ENCODE data around the gene C8G.

The C8G gene

DNA sequence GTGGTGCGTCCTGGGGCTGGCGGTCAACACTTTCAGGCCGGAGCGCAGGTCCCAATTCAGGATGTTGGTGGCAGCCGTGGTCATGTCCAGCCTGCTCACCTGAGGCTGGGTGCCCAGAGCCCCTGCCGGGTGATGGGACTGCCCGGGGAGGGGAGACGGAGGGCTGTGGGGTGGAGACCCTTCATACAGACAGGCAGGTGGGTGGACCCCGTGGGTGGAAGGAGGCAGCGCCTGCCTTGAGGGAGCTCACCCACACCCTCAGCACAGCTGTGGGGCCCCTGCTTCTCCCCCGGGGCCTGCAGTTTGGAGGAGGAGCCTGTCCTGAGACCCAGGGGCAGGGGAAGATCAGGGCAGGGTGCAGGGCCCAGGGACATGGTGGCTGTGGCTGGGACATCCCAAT is 25.3 kb downstream of the C8G start:
- no peak for DNase-seq

DNA sequence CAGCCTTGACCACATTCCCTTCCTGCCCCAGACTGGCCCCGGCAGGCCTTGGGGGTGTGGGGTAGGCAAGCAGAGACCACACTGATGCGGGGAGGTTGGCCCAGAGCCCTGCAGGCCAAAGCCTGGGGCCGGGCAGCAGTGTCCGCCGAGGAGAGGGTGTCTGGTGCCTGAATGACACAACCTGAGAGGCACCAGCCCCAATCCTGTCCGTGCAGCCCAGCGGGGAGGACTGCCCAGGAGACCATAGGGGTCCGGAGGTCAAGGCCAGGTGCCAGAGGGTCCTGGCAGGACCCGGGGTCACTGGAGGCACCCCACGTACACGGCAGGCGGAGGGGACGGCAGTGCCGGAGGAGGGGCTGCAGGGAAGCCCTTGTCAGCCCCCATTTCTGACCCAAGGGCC is 26.7 kb downstream of the C8G start:
- no peak for DNase-seq

DNA sequence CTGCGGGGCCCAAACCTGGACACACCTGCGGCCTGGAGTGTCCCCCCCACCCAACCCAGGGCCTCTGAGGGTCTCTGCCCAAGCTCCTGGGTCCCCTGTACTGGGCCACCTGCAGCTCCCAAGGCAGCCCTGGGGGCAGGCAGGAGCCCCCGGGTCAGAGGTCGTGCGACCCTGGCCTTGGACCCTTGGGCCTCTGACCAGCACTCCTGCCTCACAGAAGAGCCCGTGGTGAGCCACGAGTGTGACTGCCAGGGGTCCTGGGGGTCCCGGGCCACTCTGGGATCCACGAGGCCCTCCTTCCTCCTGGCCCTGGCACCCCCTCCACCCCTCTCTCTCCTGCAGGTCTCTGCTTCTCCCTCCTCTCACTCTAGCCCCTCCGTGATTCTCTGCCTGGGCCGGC is 27.3 kb downstream of the C8G start:
- DNase-seq = no peak

DNA sequence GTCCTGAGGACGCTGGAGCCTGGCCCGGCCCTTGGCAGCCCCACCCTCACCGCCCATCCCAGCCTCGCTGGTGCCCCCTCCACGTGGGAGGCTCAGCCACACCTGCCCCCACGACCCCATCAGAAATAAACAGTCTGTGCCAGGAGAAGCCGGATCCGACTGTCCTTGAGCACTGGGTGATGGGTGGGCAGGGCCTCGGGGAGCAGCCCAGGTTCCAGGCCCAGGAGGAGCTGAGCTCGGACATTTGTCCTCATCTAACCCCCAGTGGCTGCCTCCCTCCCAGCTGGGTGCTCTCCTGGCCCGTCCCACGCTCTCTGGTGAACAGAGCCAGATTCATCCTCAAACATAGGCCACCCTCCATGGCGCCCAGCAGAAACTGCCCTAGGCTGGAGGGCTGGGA is 27.7 kb downstream of the C8G start:
- no peak for DNase-seq

DNA sequence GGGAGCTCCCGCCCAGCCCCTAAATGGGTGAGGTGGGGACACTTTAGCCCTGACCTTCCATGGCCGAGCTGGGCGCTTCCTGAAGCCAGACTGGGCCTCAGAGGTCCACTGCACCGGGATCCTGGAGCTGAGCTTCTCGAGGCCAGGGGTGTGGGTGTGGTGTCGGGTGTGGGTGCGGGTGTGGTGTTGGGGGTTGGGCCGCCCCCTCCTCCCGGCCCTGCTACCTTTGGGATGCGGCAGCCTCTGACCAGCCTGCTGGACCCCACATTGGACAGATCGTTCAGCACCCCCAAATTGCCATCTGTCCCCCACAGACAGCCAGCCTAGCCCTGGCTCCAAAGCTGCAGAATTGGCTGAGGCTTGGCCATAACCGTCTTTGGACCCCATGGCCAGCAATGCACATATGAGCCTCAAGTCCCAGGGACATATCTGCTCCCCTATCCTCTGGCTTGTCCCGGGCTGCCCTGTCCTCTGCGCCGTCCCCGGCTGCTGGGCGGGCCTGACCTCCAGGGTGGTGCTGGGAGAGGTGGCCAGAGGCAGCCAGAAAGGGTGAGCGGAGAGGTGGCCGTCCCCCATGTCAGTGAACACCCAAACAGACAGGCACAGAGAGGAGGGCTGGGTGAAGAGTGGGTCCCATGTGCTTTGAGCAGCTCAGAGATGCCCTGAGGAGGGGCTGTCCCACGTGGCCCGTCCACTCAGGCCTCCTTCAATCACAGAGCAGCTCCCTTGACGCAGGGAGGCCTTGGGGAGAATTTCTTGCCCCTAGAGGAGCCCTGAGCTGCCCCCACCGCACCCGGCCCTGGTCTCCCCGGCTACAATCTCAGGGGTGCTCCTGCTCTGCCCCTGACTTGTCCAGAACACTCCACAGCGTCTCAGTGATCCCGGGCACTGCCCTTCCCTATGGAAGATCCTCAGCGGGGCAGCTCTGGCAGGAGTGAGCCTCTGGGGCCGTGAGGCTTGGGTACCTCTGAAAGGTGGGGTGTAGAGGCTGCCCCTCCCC is 28.9 kb downstream of the C8G start:
- DNase-seq = no peak

DNA sequence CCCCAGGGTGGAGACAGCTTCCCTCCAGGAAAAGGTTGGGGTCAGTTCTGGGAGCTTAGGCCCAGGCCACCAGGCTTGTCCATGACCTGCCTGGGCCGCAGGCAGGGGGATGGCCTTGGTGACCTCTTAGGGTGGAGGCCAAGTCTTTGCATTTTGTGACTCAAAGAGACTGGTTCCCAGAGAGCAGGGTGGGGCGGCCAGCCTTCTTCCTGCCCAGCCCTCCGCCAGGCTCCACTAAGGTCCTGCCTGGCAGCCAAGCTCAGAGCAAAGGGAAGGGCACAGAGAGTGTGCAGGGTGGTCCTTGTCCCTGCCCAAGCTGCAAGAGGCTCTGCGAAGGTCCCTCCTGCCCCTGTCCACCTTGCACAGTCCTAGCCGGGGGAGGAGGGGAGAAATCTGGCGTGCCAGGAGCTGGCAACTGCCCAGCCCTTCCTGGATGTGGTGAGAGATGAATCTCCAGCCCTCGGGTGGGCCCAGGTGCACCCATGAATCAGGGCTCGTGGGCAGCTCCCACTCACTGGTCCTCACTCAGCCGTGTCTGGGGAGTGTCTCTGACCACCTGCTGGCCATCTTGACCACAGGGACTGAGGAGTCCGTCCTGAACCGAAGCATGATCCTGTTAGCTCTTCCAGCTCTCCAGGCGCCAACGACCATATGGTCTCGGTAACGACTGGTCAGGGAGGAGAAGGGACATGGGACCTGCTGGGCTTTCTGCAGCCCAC is 29.9 kb downstream of the C8G start:
- DNase-seq = no peak

DNA sequence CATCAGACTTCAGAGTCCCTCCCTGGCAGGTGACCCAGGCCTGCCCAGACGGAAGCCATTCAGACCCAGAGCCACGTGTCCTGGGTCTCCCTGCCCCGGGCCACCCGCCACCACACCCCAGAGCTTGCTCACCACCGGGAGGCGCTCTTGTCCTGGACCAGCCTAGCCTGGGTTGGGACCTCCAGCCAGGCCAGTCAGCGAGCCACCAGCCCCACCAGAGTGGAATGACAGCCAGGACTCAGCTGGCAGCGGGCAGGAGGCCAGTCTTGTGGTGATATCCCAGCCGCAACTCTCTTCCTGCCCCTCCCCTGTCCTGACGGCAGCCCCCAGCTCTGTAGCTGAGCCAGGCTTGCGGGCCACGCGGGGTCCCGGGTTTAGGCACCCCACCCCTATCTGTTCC is 30.6 kb downstream of the C8G start:
- DNase-seq = no peak

DNA sequence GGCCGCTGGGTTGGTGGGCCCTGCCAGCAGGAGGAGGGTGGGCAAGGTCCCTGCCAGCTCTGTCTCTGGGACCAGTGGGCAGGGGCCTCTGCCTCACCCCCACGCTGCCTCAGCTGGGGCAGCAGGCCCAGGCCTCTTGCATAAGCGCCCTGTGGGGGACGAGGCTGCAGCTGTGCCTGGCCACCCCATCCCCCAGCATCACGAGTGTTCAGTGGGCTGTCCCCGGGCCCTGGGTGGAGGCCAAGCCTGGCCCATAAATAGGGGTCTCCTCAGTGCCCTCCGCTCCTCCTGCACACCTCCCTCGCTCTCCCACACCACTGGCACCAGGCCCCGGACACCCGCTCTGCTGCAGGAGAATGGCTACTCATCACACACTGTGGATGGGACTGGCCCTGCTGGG is 32.2 kb downstream of the C8G start, which contains the start of gene PTGDS:
Gene PTGDS, plus strand, starts transcription at position 282 of the 400 bp plus-strand sequence. Its CDS starts 75 bp downstream, at position 357.
- DNase-seq = no peak

DNA sequence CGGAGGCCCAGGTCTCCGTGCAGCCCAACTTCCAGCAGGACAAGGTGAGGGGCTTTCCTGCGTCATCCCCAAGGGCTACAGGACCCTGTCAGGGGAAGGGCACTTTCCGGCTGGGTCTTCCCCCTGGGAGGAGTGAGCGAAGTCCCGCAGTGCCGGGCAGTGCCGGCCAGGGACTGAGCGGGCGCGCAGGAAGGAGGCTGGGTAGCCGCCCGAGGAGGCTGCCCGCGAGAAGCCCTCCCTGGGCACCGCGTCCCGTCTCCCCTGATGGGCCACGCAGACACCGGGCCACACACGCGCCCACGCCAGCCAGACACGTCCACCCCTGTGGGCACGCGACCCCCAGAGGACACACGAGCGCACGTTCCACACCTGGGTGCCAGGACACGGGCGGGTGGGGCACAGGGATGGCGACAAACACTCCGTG is 32.6 kb downstream of the C8G start:
- no peak for DNase-seq

DNA sequence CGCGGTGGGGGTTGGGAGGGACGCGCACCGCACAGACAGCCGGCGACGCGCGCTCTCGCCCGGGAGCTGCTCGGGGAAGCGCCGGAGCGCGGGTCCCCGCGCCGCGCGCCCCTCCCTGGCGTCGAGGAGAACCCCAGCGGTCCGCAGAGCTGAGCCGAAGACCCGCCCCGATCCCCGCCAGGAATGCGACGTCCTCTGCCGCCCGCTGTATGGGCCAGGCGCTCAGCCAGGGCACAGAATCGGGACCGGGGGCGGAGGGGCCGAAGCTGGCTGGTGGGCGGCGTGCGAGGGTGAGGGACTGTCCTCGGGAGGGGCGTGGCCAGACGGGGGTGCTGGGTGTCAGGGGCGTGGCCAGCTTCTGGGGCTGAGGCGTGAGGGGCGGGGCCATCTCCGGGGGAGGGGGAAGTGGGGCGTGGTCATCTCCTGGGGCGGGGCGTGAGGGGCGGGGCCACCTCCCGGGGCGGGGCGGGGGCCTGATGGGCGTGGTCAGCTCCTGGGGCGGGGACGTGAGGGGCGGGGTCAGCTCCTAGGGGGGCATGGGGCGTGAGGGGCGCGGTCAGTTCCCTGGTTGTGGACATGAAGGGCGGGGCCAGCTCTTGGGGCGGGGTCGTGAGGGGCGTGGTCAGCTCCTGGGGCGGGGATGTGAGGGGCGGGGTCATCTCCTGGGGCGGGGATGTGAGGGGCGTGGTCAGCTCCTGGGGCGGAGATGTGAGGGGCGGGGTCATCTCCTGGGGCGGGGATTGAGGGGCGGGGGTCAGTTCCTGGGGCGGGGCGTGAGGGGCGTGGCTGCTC is 33.2 kb downstream of the C8G start:
- no peak for DNase-seq

DNA sequence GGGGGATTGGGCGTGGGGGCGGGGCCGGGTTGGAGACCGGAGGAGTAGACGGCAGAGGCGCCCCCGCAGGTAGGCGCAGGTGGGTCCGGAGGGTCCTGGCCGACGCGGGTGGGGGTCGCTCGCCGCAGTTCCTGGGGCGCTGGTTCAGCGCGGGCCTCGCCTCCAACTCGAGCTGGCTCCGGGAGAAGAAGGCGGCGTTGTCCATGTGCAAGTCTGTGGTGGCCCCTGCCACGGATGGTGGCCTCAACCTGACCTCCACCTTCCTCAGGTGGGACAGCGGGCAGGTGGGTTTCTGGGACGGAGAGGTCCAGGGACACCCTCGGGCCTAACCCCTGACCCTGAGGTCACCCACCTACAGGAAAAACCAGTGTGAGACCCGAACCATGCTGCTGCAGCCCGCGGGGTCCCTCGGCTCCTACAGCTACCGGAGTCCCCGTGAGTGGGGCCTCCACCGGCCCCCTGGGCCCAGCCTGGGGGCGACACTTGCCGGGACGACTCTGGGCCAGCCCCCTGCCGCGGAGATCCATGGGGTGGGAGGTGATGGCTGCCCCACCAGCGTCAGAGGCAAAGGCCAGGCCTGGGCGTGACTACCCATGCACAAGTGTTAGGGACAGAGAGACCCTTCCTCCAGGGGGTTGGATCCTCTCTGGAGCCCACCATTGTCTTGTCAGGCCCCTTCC is 34.0 kb downstream of the C8G start:
- no peak for DNase-seq

DNA sequence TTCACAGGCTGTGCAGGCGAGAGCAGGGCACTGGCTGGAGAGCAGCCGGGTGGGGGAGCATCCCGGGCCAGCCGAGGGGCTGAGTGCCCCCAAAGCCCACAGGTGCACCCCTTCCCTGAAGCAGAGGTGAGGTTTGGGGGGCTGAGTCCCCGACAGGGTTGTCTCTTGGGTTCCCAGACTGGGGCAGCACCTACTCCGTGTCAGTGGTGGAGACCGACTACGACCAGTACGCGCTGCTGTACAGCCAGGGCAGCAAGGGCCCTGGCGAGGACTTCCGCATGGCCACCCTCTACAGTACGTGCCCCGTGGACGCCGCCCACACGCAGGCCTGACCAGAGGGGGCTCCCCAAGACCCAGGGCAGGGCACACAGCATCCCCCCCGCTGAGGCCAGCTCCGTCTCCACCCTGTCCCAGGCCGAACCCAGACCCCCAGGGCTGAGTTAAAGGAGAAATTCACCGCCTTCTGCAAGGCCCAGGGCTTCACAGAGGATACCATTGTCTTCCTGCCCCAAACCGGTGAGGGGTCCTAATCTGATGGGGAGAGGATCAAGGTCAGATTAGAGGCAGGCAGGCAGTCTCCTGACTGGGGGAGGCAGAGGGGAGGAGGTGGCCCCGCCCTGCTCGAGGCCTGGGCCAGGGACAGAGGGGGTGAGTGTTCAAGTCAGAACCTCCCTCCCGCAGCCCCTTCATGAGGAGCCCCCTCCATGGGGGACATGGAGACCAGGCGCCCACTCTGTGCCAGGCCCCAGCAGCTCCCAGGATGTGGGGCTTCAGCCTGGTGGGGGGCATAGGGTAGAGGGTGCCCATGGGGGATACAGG is 34.9 kb downstream of the C8G start:
- DNase-seq = no peak

DNA sequence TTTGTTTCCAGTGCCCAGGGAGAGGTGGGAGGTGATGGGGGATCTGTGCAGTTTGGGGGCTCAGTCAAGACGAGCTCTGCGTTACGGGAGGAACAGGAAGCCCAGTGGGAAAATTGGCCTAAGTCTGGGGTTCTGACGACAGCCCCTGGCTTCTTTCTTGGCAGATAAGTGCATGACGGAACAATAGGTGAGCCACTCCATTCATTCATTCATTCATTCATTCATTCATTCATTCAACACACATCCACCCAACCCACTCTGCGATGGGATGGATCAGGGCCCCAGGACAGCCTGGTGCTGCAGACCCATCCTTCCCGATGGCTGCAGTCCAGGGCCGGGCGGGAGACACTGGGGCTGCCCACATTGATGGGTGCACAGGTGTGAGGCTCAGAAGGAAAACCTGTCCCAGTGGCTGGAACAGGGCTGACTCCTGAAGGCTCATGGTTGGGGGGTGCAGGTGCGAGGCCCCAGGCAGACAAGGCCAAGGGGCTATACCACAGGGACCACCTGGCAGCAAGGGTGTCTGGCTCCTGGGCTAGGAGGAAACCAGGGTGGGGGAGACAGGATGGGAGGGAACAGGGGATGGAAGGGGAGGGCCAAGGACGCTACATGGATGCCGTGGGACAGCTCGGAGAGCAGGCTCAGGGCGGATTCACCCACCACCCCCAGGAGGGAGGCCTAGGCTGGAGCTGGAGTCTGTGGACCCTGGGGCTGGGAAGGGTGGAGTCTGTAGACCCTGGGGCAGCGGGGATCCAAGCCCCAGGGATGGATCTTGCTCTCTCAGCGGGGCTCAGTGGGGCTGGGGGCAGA is 35.8 kb downstream of the C8G start:
- no peak for DNase-seq

DNA sequence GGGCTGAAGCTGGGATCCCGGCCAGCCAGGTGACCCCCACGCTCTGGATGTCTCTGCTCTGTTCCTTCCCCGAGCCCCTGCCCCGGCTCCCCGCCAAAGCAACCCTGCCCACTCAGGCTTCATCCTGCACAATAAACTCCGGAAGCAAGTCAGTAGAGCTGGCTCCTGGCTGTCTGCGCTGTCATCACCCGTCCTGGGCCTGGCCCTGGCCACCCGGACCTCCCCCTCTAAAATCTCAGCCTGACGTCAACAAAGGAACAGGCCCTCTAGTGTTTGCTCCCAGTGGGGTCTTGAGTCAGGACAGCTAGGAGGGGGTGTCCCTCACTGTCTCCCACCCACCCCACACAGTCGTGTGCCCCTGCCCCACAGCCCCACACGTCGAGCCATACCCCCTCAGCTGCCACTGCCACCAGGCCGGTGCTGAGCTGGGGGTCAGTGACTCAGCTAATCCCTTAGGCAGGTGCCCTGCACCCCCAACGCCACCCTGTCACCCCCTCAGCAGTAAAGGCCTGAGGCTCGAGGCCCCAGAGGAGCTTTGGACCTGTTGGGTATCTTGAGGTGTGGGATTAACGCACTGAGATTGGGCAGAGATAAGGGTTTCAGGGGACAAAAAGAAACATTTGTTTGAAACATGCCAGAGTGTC is 36.7 kb downstream of the C8G start:
- DNase-seq = no peak

DNA sequence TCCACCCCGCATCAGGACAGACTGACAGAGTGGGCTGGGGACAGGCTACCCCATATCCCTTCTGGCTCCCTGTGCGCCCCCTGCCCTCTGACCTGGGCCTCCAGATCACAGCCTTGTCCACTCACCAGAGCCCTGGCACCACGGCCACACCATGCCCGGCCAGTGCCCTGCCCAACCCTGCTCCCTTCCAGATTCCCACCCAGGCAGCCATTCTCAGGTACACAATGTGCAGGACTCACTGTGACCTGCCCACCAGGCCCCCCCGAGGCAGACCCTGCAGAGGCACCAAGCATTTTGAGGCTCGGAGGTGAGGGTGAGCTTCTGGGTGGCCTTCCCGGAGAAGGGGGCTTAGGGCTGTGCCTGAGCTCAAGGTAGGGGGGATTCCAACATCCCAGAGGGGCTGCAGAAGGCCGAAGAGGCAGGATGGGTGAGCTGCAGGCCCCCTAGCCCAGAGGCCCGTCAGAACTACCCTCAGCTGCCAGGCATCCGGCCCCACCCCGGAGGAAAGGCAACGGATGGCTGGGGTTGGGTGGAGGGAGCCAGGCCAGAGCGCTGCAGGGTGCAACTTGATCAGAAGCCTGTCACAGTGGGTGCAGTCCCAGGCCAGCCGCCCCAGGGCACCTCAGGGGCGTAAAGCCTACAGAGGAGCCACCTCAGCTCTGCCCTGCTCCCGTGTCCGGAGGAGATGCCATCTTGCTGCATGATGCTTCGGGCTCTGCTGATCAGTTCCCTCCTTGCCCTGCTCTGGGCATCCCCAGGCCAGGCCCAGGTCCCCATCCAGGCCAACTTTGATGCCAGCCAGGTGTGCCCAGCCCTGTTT is 37.4 kb downstream of the C8G start, which contains the start of gene LCNL1:
Gene LCNL1, plus strand, starts transcription at position 762 of the 820 bp plus-strand sequence. CDS start 594 bp downstream, outside the sequence.
- DNase-seq = no peak

DNA sequence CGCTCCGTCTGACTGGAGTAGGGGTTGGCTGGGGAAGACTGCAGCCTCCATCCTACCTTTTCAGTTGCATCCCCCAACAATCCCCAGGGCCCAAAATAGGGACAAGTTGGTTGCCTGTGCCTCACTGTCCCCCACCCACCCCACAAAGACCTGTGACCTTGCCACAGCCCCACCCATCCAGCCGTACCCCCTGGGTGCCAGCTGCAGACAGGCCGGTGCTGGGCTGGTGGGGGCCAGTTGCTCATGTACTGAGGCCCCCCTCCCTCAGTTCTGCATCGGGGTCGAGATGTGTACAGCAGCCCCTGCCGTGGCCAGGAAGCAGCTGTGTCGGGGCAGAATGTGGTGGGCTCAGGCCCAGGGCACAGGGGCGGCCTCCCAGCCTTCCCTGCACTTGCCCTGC is 38.1 kb downstream of the C8G start:
- no peak for DNase-seq

DNA sequence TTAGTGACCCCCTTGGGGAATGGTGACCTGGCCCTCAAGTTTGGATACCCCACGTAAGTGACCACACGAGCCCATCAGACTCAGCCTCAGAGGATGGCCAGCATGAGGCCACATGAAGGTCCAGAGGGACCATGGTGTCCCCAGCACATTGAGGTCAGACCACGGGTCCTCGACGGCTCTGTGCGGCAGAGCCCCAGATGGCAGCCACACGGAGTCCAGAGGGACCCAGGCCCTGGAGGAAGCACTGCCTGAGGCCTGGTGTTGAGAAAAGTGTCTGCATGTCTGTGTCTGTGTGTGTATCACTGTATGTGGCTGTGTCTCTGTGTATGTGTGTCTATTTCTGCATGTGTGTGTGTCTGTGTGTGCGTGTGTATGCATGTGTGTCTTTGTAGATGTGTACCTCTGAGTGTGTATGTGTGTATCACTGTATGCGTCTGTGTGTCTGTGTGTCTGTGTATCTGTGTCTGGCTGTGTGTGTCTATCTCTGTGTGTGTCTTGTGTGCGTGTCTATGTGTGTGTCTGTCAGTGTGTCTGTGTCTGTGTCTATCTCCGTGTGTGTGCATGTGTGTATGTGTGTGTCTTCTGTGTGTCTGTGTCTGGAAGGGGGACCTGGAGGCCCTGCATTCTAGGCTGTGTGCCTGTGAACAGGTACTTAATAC is 38.7 kb downstream of the C8G start:
- DNase-seq = no peak

DNA sequence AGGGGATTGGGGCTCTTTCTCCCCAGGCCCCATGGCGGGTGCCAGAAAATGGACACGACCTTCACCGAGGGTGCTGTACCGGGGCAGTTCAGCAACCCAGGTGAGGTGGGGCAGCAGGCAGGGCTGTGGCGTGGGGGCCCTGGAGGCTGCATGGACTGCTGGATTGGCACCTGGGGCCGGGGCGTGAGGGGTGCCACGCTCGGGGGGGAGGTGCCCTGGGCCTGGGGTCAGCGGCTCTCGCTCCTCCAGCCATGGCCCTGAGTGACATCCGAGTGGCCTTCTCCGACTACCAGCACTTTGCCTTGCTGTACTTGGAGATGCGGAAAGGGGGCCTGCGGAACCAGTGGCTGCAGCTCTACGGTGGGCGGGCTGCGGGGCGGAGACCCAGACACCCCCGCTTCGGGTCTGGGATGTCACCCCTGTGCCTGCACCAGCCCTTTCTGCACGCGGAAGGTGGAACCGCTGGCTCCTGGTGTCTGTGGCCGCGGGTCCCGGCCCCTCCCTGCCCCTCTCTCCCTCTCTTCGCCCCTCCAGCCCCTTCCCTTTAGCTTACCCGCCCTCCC is 39.5 kb downstream of the C8G start:
- no peak for DNase-seq

Data from Kasumi-1 (cell line).